HepG2 (cell line): Measurements from ENCODE around the gene CADPS. TPM values are rescaled to one million over a fixed set of nuclear protein-coding genes. Genes with fewer than 3 reads are reported as not detected.

Experiments used
- ATAC-seq: fragments of 200-7000 bp; cut with Tn5 transposase; 3 replicates; pipeline ENCODE4 v1.9.1; 2020; ENCODE audit warnings: mild to moderate bottlenecking, moderate library complexity
- BruUV-seq: library from RNA; stranded (reverse); fragments of 400-500 nt; replicated peaks from 2 replicates; lab custom pipeline; 2021; lab: Mats Ljungman, UMichigan
- CTCF ChIA-PET: fragments of 300-600 bp; formaldehyde crosslinking; extraction: SDS; loops from one replicate; lab custom pipeline; 2021; ENCODE audit warnings: low total read pairs, inconsistent platforms, low intra/inter-chr PET ratio; lab: Yijun Ruan, JAX
- POLR2A ChIA-PET: fragments of 350-600 bp; sonication (Branson Sonifier 250); formaldehyde crosslinking; loops from one replicate; lab custom pipeline; 2020; ENCODE audit warnings: antibody characterized with exemption, inconsistent platforms; lab: Yijun Ruan, JAX
- DNase-seq: peaks from one replicate; pipeline ENCODE4 v3.0.0-alpha.2; 2015; ENCODE audit warnings: low spot score
- FAIRE-seq: peaks from 3 replicates; lab custom pipeline; 2011; peaks lifted over from hg19 to GRCh38; lab: Jason Lieb, UNC
- H2AFZ ChIP-seq: one replicate; pipeline ENCODE4 v1.6.1; 2011; ENCODE audit warnings: low read length, inconsistent platforms
- H3K27ac ChIP-seq: fragments of 300-600 bp; 3 replicates; pipeline ENCODE4 v1.8.0; 2011; ENCODE audit warnings: mixed run types, mild to moderate bottlenecking, mixed read lengths, low read length, inconsistent platforms; ENCODE audit not compliant: insufficient read depth; ENCODE audit errors: extremely low read length
- H3K27me3 ChIP-seq, 2 experiments: fragments of 200-600 bp in 1 of 2; 2 replicates in 1 of 2; 3 replicates in 1 of 2; pipeline versions ENCODE4 v1.6.0 to v1.8.0; 2011; ENCODE audit warnings: low read length in 2 of 2, mild to moderate bottlenecking in 2 of 2, moderate library complexity in 2 of 2, inconsistent platforms in 1 of 2; ENCODE audit not compliant: insufficient read depth in 2 of 2, control insufficient read depth in 1 of 2
- H3K36me3 ChIP-seq, 2 experiments: fragments of 200-600 bp in 1 of 2; replicated peaks in 1 of 2; 2 replicates in 1 of 2; 3 replicates in 1 of 2; pipeline versions ENCODE4 v1.5.1 to v1.8.0; 2011; ENCODE audit warnings: low read length in 2 of 2, inconsistent platforms in 1 of 2; ENCODE audit not compliant: insufficient read depth in 2 of 2, control insufficient read depth in 1 of 2
- H3K4me1 ChIP-seq: 2 replicates; pipeline ENCODE4 v1.5.1; 2012; ENCODE audit warnings: low read length, inconsistent platforms; ENCODE audit not compliant: insufficient read depth
- H3K4me2 ChIP-seq: 2 replicates; pipeline ENCODE4 v1.6.0; 2011; ENCODE audit warnings: low read depth, low read length, inconsistent platforms
- H3K4me3 ChIP-seq, 3 experiments: fragments of 200-600 bp in 1 of 3; sonication (generic), shearing (Covaris generic) in 1 of 3; replicated peaks in 1 of 3; 2 replicates each; pipeline ENCODE4 v1.5.1; 2011 to 2016; ENCODE audit warnings: low read length in 3 of 3, inconsistent platforms in 2 of 3, low read depth in 2 of 3, mild to moderate bottlenecking in 2 of 3, control low read depth in 1 of 3, mixed read lengths in 1 of 3; ENCODE audit not compliant: insufficient read depth in 1 of 3
- H3K79me2 ChIP-seq: one replicate; pipeline ENCODE4 v1.6.1; 2011; ENCODE audit warnings: low read length, inconsistent platforms; ENCODE audit not compliant: insufficient read depth
- H3K9ac ChIP-seq: 2 replicates; pipeline ENCODE4 v1.6.0; 2011; ENCODE audit warnings: mild to moderate bottlenecking, low read depth, low read length, inconsistent platforms; ENCODE audit not compliant: insufficient read depth
- H3K9me3 ChIP-seq: 2 replicates; pipeline ENCODE4 v1.5.1; 2012; ENCODE audit warnings: mild to moderate bottlenecking, low read length
- H4K20me1 ChIP-seq: 2 replicates; pipeline ENCODE4 v1.6.0; 2011; ENCODE audit warnings: inconsistent platforms, mild to moderate bottlenecking, low read length, moderate library complexity; ENCODE audit not compliant: insufficient read depth
- FLYWCH1 ChIP-seq: sonication (generic); formaldehyde crosslinking; IDR thresholded peaks from 2 replicates; pipeline ENCODE4 v1.8.1; 2023; ENCODE audit warnings: mild to moderate bottlenecking, missing genetic modification reagents
- GTF3A ChIP-seq: sonication (generic); formaldehyde crosslinking; conservative IDR thresholded peaks from 2 replicates; pipeline ENCODE4 v1.4.0; 2020; ENCODE audit warnings: mild to moderate bottlenecking, missing genetic modification reagents
- HNRNPL ChIP-seq: fragments of 200-400 bp; formaldehyde crosslinking; IDR thresholded peaks from 2 replicates; pipeline ENCODE4 v1.6.1; 2017; ENCODE audit warnings: mild to moderate bottlenecking, low read depth, low read length
- JDP2 ChIP-seq: sonication (generic); formaldehyde crosslinking; IDR thresholded peaks from 2 replicates; pipeline ENCODE4 v1.8.1; 2022; ENCODE audit warnings: missing genetic modification reagents, borderline replicate concordance
- MBD4 ChIP-seq: IDR thresholded peaks from 2 replicates; pipeline ENCODE4 v1.6.1; 2012; ENCODE audit warnings: low read length, inconsistent platforms, borderline replicate concordance
- PHF8 ChIP-seq: sonication (generic); formaldehyde crosslinking; IDR thresholded peaks from 2 replicates; pipeline ENCODE4 v1.5.0; 2020; ENCODE audit warnings: missing genetic modification reagents
- PLRG1 ChIP-seq: fragments of 450-650 bp; conservative IDR thresholded peaks from 2 replicates; pipeline ENCODE4 v1.6.1; 2016
- SIX1 ChIP-seq: sonication (generic); formaldehyde crosslinking; IDR thresholded peaks from 2 replicates; pipeline ENCODE4 v1.4.0; 2020; ENCODE audit warnings: missing genetic modification reagents, borderline replicate concordance
- SRSF9 ChIP-seq: fragments of 200-400 bp; formaldehyde crosslinking; IDR thresholded peaks from 2 replicates; pipeline ENCODE4 v1.6.1; 2018; ENCODE audit warnings: borderline replicate concordance, mild to moderate bottlenecking, low read depth, low read length; ENCODE audit not compliant: insufficient read depth, poor library complexity, severe bottlenecking
- TSC22D2 ChIP-seq: sonication (generic); formaldehyde crosslinking; IDR thresholded peaks from 2 replicates; pipeline ENCODE4 v1.5.1; 2020; ENCODE audit warnings: missing genetic modification reagents, mild to moderate bottlenecking, borderline replicate concordance
- U2AF2 ChIP-seq: fragments of 200-400 bp; formaldehyde crosslinking; IDR thresholded peaks from 2 replicates; pipeline ENCODE4 v1.6.1; 2017; ENCODE audit warnings: low read depth, mild to moderate bottlenecking, low read length
- ZFP90 ChIP-seq: sonication (generic); formaldehyde crosslinking; IDR thresholded peaks from 2 replicates; pipeline ENCODE4 v1.8.0; 2022; ENCODE audit warnings: missing genetic modification reagents, mild to moderate bottlenecking, inconsistent platforms, borderline replicate concordance
- ZNF230 ChIP-seq: sonication (generic); formaldehyde crosslinking; IDR thresholded peaks from 2 replicates; pipeline ENCODE4 v1.4.0; 2020; ENCODE audit warnings: mild to moderate bottlenecking, missing genetic modification reagents
- ZNF350 ChIP-seq: sonication (generic); formaldehyde crosslinking; IDR thresholded peaks from 2 replicates; pipeline ENCODE4 v1.4.0; 2020; ENCODE audit warnings: mild to moderate bottlenecking, low read depth, missing genetic modification reagents, borderline replicate concordance
- ZNF615 ChIP-seq: sonication (generic); formaldehyde crosslinking; IDR thresholded peaks from 2 replicates; pipeline ENCODE4 v1.5.0; 2020; ENCODE audit warnings: mild to moderate bottlenecking, missing genetic modification reagents, borderline replicate concordance
- ZSCAN31 ChIP-seq: sonication (generic); formaldehyde crosslinking; IDR thresholded peaks from 2 replicates; pipeline ENCODE4 v1.5.0; 2020; ENCODE audit warnings: low read depth, mild to moderate bottlenecking, missing genetic modification reagents
- WGBS: methylation state at CpG from one replicate; pipeline ENCODE4 v1.1.6; 2017; ENCODE audit warnings: low lambda C conversion rate; 5-methylcytosine and 5-hydroxymethylcytosine counted together
- in situ Hi-C: cut with HindIII; loops from 2 replicates; pipeline ENCODE4 v1.10.0; 2017; ENCODE audit warnings: low pct_unique_long_range_greater_than_20kb; ENCODE audit not compliant: extremely low pct_ligation_motif_present
- intact Hi-C: fragments of 100-400 bp; cut with micrococcal nuclease; formaldehyde crosslinking; loops from one replicate; pipeline ENCODE4 v1.10.0; 2022; ENCODE audit not compliant: unreplicated experiment
- polyA plus RNA-seq, 8 experiments: library from polyadenylated mRNA; depleted of rRNA in 3 of 8; stranded (reverse) in 7 of 8; unstranded in 1 of 8; fragments of >200 nt; fragmentation: Illumina TruSeq in 4 of 8; extraction: Trizol in 4 of 8; gene quantifications; 2 replicates each; pipeline versions ENCODE4 v1.2.1 to v1.2.3, GENCODE V29; 2011 to 2016; ENCODE audit warnings: low read depth in 4 of 8, missing spikeins in 1 of 8, mixed read lengths in 1 of 8; ENCODE audit not compliant: insufficient read depth in 1 of 8
- total RNA-seq, 5 experiments: library from RNA; depleted of rRNA; stranded (reverse); fragments of >200 nt; fragmentation: Illumina TruSeq; extraction: Trizol; gene quantifications; 2 replicates each; pipeline ENCODE4 v1.2.3, GENCODE V29; 2016; ENCODE audit warnings: low read depth in 1 of 5
- TF ChIP-seq, protein P1 (sequence below): sonication (generic); formaldehyde crosslinking; IDR thresholded peaks from 2 replicates; pipeline ENCODE4 v1.4.0; 2020; ENCODE audit warnings: missing genetic modification reagents
- TF ChIP-seq, protein P2 (sequence below): sonication (generic); formaldehyde crosslinking; IDR thresholded peaks from 2 replicates; pipeline ENCODE4 v1.8.0; 2022; ENCODE audit warnings: mild to moderate bottlenecking, missing genetic modification reagents; ENCODE audit not compliant: insufficient replicate concordance

The CADPS gene
- total and polyA plus RNA-seq, 2 of the 13 experiments (the other 11 are each of a cell fraction or from before 2014, with no cell fraction given), result not detected

DNA sequence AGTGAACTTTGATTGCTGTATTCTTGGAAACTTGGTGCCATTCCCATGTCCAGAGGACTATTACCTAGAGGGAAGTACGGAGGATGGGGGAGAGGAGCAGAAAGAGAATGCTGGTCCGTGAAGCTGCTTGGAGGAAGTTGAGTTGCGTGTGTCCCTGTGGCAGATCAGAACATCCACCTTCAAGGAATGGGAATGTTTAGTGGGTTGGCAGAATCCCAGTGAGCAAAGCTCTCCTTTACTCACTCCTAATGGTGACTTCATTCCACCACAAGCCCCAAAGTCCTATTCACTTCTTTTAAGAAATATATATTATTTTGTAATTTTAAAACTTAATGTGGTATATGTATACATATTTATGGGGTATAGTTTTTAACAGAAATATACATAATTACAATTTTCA is 254.0 kb downstream of the CADPS start (continued):
- TF ChIP-seq GTF3A (CRISPR knock-in tag) (no peak), ZNF230 (CRISPR knock-in tag) (no peak), TSC22D2 (CRISPR knock-in tag) (no peak), ZNF350 (CRISPR knock-in tag) (no peak)
- TF ChIP-seq, all 625 proteins: peak for 0

DNA sequence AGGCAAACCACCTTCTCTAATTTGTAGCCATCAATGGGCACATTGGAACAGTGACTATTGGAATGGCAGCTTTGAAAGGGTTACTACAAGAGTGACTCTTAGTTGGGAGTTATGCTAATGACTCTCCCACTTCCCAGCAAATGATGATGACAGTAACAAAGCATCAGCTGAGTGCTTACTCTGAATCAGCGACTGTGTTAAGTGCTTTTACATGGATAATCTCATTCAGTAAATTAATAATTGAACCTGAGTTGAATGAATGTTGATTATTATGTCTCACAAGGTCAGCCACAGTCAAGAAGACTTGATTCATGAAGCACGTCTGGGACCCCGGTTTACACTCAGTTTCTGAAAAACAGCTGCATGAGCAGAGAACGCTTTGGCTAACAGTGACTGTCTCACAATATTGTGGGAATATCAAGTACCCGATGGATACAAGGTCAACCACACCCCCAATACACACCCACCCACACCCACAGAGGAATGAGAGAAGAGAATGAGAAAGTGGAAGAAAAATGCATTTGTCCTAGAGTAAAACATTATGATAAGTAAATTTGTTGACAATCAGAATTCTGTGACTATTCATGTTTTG is 259.9 kb downstream of the CADPS start:
- H3K79me2 ChIP-seq, result no peaks in the 10 kb centered on the region
- no peaks in the 10 kb centered on the region for H3K36me3 ChIP-seq
- H3K27me3 ChIP-seq, result peaks cover 0 to 1% of the 10 kb centered on the region in 2 experiments; a peak in 1 of 5 replicates
- H3K4me1 ChIP-seq, result no peaks in the 10 kb centered on the region
- DNase-seq, result no peak
- no peak overlapping the region for H3K9ac ChIP-seq
- H2AFZ ChIP-seq, result no peak overlapping the region
- FAIRE-seq, result no peak
- no TSS peak for BruUV-seq
- CTCF ChIA-PET, result no interaction called here
- no peak overlapping the region for H3K27ac ChIP-seq
- H3K4me3 ChIP-seq, result no peak overlapping the region
- H4K20me1 ChIP-seq, result no peaks in the 10 kb centered on the region
- intact Hi-C loops, result no loop called here
- H3K9me3 ChIP-seq, result no peaks in the 10 kb centered on the region
- ATAC-seq, result no peak
- POLR2A ChIA-PET, result no interaction called here
- in situ Hi-C loops, result no loop called here
- H3K4me2 ChIP-seq, result no peak overlapping the region
- 0% methylated on average over 5 of the region's 5 CpGs for WGBS
- TF ChIP-seq JDP2 (no peak), MBD4 (no peak), ZFP90 (CRISPR knock-in tag) (no peak), HNRNPL (no peak), ZSCAN31 (CRISPR knock-in tag) (no peak), PHF8 (CRISPR knock-in tag) (no peak), FLYWCH1 (CRISPR knock-in tag) (no peak), SRSF9 (no peak), SIX1 (no peak), U2AF2 (no peak), PLRG1 (no peak), ZNF615 (CRISPR knock-in tag) (no peak)
- TF ChIP-seq, protein P1, sequence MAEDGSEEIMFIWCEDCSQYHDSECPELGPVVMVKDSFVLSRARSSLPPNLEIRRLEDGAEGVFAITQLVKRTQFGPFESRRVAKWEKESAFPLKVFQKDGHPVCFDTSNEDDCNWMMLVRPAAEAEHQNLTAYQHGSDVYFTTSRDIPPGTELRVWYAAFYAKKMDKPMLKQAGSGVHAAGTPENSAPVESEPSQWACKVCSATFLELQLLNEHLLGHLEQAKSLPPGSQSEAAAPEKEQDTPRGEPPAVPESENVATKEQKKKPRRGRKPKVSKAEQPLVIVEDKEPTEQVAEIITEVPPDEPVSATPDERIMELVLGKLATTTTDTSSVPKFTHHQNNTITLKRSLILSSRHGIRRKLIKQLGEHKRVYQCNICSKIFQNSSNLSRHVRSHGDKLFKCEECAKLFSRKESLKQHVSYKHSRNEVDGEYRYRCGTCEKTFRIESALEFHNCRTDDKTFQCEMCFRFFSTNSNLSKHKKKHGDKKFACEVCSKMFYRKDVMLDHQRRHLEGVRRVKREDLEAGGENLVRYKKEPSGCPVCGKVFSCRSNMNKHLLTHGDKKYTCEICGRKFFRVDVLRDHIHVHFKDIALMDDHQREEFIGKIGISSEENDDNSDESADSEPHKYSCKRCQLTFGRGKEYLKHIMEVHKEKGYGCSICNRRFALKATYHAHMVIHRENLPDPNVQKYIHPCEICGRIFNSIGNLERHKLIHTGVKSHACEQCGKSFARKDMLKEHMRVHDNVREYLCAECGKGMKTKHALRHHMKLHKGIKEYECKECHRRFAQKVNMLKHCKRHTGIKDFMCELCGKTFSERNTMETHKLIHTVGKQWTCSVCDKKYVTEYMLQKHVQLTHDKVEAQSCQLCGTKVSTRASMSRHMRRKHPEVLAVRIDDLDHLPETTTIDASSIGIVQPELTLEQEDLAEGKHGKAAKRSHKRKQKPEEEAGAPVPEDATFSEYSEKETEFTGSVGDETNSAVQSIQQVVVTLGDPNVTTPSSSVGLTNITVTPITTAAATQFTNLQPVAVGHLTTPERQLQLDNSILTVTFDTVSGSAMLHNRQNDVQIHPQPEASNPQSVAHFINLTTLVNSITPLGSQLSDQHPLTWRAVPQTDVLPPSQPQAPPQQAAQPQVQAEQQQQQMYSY (CRISPR knock-in tag), result no peak
- TF ChIP-seq, protein P2, sequence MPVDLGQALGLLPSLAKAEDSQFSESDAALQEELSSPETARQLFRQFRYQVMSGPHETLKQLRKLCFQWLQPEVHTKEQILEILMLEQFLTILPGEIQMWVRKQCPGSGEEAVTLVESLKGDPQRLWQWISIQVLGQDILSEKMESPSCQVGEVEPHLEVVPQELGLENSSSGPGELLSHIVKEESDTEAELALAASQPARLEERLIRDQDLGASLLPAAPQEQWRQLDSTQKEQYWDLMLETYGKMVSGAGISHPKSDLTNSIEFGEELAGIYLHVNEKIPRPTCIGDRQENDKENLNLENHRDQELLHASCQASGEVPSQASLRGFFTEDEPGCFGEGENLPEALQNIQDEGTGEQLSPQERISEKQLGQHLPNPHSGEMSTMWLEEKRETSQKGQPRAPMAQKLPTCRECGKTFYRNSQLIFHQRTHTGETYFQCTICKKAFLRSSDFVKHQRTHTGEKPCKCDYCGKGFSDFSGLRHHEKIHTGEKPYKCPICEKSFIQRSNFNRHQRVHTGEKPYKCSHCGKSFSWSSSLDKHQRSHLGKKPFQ (CRISPR knock-in tag), result no peak
